ENCODE measurements around the gene SPSB2. TPM values are rescaled to one million over a fixed set of nuclear protein-coding genes. Genes with fewer than 3 reads are reported as not detected.

SPSB2 gene
- total and polyA plus RNA-seq, 9 of the 15 experiments (the other 6 are each of a cell fraction or from before 2014, with no cell fraction given) = 0.10 to 10.6 (median 1.9) TPM

- TF ChIP-seq ZNF518B (CRISPR knock-in tag; IDR thresholded peaks at IDR 0.05) (no peak), NCOA1 (IDR thresholded peaks at IDR 0.05; ENCODE audit: low read depth) (no peak), CHD1 (IDR thresholded peaks at IDR 0.05; ENCODE audit: low read length) (no peak), RBM22 (IDR thresholded peaks at IDR 0.05; ENCODE audit: low read depth, low read length, poor library complexity, severe bottlenecking) (no peak), NKRF (IDR thresholded peaks at IDR 0.05; ENCODE audit: borderline replicate concordance) (peak; percentile 93), PPARD (CRISPR knock-in tag; IDR thresholded peaks at IDR 0.05) (no peak), FOXP1 (CRISPR knock-in tag; IDR thresholded peaks at IDR 0.05) (no peak), ZBTB12 (CRISPR knock-in tag; IDR thresholded peaks at IDR 0.05) (no peak), ZC3H4 (CRISPR knock-in tag; IDR thresholded peaks at IDR 0.05; ENCODE audit: borderline replicate concordance) (no peak), ZNF324 (CRISPR knock-in tag; IDR thresholded peaks at IDR 0.05) (no peak), RNF219 (CRISPR knock-in tag; IDR thresholded peaks at IDR 0.05) (no peak), HMGXB4 (CRISPR knock-in tag; IDR thresholded peaks at IDR 0.05) (no peak), ZNF57 (CRISPR knock-in tag; IDR thresholded peaks at IDR 0.05) (no peak), ZBTB34 (CRISPR knock-in tag; IDR thresholded peaks at IDR 0.05) (no peak), PYGO2 (tag; IDR thresholded peaks at IDR 0.05) (no peak)
Measured at GRCh38 chr12:6851153-6851920, 21.8 kb downstream of the SPSB2 start, which contains the start of gene CDCA3 (continued).

All from K562 (cell line).